GM21737 (cell line): ENCODE data around the gene MPP1.

Experiments
- ATAC-seq: cut with Tn5 transposase; IDR thresholded peaks from one replicate; pipeline ENCODE4 v1.9.1; 2021; ENCODE audit warnings: mild to moderate bottlenecking, moderate library complexity; ENCODE audit not compliant: unreplicated experiment

MPP1 gene

DNA sequence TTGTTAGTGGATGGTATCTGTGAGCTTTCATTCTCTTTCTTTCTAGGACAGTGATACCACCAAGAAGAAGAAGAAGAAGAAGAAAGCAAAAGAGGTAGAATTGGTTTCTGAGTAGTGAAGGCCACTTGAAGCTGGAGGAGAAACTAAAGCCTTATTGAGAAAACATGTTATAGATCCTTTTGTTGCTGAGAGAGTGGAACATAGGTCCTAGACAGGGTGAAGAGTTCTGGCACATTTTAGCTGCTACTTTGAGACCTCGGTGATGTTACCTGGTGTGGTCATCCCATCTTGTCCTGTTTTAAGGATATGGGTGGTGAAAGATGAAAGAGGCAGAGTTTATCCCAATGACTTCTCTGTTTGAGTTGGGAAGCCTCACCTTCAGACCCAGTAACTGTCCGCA is 28.5 kb downstream of the MPP1 start:
- ATAC-seq: no peak

DNA sequence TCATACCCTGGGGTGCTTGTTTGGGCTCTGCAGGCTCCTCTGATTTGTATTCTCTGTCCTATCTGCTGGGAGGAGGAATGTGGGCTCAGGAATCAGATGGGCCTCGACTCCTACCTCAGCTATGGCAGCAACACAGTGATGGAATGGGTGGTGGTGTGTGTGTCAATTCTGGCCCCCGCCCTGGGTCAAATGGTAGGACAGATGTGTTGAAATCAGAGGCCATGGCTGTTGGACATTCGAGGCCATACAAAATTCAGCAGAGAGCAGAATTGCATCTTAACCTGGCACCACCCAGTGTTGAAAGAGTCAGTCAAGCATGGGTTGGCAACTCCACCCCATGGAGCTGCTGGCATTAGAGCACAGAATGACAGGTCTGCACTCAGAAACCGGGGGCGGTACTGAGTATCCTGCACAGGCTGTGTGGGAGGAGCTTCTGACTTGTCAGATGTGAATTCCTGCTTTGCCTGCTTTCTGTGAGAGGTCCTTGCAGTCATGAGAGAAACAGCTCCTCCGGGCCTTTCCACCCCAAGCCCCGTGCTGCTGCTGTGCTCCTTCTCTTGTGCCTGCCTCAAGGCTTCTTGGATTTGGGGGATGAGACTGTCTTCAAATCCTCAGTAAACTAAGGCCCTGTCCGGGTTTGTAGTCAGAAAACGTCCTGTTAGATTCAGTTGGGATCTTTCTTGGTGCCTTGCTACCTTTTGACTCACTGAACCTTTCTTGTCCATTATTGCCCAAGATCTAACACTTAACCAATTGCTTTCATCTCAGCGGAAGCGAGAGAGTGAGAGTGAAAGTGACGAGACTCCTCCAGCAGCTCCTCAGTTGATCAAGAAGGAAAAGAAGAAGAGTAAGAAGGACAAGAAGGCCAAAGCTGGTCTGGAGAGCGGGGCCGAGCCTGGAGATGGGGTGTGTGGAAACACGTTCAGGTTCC is 29.6 kb downstream of the MPP1 start:
- ATAC-seq: no peak

DNA sequence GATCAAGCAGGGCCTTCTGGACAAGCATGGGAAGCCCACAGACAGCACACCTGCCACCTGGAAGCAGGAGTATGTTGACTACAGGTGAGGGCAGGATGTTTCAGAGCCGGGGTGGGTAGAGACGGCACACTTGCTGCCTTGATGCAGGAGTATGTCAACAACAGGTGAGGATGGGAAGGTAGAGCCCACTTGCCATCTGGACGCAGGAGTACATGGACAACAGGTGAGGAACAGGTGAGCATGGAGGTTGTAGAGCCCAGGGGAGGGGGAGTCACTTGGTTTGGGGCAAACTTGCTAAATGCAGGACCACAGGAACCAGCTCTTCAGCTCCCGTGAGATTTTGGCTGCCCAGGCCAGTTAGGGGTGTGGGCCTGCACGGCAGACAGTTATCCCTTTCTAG is 30.7 kb downstream of the MPP1 start:
- no peak for ATAC-seq

DNA sequence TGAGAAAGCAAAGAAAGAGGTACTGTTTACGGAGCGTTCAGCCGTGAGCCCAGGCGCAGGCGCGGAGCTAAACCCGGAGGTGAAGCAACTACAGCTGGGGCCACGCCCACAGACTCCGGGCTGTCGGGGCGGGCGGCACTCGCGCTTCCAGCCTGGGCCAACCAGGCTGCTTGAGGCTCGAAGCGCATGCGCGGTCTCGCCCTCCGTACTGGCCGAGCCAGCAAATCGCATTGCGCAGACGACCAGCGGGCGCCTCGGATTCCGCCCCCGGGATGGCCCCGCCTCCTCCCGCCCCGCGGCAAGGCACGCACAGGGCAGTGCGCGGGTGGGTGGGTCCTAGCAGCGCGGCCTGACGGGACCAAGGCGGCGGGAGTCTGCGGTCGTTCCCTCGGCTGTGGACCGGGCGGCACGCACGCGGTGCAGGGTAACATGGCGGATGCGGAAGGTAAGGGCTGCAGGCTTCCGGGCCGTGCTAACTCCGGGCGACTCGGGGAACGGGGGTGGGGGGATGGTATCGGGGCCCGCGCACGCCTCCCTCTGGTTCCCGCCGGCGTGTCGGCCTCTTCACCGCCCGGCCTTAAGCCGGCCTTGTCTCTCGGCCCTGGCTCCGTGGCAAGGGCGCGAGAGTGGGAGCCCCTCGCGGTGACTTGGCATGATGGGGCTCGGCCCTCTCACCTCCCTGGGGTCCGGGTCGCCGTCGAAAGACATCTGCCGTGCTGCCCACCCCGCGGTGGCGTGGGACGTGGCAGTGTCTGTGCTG is 42.6 kb downstream of the MPP1 start, which contains the start of gene DKC1:
DKC1 (plus strand) TSS at position 328 of the 760 bp plus-strand sequence; CDS start at position 430, 102 bp downstream.
- peak; percentile 89 for ATAC-seq

GRCh38 chrX:154761977-154762536 is 43.2 kb downstream of the MPP1 start:
- ATAC-seq: no peak

- ATAC-seq: no peak
Measured at GRCh38 chrX:154758696-154759095, 46.6 kb downstream of the MPP1 start.

DNA sequence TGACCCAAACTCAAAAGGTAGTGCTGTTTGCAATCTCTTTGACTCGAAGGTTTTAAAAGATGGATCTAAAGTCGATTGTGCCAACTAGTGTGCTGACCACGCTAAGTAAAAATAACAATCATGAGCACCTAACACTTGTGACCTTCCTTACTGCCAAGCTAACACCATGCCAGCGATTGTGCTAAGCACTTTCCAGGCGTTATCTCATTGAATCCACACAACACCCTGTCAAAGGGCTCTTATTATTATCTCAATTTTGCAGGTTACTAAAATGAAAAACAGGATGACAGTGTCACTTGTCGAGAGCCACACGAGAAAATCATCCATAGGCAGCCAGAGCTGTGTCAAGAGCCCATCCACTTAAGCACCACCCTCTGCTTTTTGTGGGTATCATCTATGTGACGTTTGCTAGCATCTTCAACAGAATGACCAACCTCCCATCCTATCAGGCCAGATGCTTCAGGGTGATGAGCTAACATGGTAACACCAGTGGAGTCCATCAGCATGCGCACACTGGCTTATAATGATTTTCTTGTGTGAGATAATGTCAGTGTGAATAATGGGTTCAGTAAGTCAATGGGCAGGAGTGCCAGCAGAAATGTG is 53.5 kb downstream of the MPP1 start:
- ATAC-seq: no peak

GRCh38 chrX:154751203-154751668 is 54.0 kb downstream of the MPP1 start:
- peak; percentile 13 for ATAC-seq

GRCh38 chrX:154750301-154751202 is 54.7 kb downstream of the MPP1 start, which contains the start of gene GAB3:
Gene GAB3, minus strand, starts transcription at chrX:154751077. Its CDS starts 52 bp downstream, at chrX:154751025.
- peak; percentile 62 for ATAC-seq

DNA sequence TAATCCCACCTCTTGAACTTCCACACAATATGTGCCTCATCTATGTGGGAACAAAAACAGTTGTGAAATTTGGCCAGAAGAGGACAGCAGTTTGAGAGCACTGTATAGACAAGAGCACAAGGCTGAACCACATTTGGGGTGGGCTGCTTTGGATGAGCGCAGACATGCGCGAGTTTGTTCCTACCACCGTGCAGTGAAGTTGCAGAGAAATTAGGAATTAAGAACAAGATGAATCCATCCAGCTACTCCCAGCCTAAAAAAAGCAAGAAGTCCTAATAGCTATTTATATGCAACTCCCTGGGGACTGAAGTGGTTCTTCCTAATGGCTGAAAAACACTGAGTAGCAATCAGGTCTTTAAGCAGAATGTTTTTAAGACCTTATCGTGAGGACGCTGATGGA is 55.4 kb downstream of the MPP1 start:
- no peak for ATAC-seq

DNA sequence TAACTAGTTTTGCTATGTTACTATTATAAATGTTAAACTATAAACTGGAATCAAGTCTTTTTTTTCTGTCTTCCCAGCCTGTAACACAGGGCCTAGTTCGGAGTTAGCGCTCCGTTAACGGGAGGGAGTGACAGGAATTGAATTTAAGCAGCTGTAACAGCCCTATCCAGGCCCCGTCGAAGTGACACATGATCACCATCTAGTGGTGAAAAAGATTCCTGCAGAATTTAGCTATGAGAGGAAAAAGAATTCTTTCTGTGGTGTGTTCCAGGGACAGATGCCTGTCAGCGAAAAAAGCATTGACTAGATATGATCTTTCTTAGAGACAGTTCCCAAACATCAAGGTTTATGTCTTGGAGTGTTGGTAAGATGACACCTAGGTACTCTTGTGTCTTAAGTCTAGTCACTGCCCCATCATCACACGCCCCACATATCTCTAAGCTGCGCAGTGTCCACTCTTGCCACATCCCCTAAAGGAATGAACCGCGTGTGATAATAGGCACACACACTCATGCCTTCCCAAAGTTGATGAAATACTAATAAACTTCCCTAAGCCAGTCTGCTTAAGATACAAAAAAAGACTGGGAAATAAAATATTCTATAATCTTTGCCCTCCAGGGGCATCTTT is 56.5 kb downstream of the MPP1 start:
- no peak for ATAC-seq

DNA sequence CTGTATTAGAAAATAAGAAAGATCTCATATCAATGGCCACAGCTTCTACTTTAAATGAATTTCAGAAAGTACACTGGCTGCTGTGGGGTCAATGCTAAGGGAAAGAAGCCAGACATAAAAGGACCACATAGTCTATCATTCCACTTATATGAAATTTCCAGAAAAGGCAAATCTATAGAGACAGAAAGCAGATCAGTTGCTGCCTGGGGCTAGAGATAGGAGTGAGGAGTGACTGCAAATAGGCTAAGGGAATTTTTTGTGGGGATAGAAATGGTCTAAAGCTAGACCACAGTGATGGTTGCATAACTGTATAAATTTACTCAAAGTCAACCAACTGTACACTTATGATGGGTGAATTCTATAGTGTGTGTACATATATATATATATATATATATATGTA is 62.7 kb downstream of the MPP1 start:
- ATAC-seq: no peak

GRCh38 chrX:154739952-154740465 is 65.3 kb downstream of the MPP1 start:
- no peak for ATAC-seq

- ATAC-seq: no peak
Measured at GRCh38 chrX:154738011-154738738, 67.1 kb downstream of the MPP1 start.

DNA sequence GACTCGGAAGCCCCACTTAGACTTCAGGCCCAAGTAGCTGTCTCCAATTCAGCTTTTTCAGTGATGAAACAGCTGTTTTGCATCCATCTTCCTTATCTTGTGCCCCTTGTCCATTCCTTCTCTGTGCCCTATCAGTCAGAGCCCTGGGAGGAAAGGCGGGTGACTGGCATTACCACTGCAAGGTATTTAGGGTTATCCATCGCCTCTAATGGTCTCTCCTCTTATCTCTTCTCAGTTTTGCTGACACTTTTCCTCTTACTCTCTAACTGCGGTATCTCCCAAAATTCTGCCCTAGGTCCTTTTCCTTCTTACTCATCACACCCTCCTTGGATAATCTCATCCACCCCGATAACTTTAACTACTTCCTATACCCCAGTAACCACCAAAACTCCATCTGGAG is 68.1 kb downstream of the MPP1 start:
- ATAC-seq: no peak

GRCh38 chrX:154735695-154736393 is 69.4 kb downstream of the MPP1 start:
- ATAC-seq: no peak

- ATAC-seq: no peak
Measured at GRCh38 chrX:154734061-154734781, 71.1 kb downstream of the MPP1 start.
